ENCODE results near the gene FGF11. TPM values are rescaled to one million over a fixed set of nuclear protein-coding genes. Genes with fewer than 3 reads are reported as not detected.

FGF11 gene
- total RNA-seq, 4 donors from 2014 or later = 1.2 to 7.4 (median 4.1) TPM

- in situ Hi-C loops (cut with MboI; ENCODE audit: low sequenced_read_pairs in 4 of 4) (loop anchor here in 2 of 4 donors (5.0 to 25.0 kb wide), 2 partner anchors 32 to 117 kb away; partner anchors contain the start of genes SENP3 (in 1 of the 2), TNFSF13 (in 1 of the 2) and ZBTB4 (in 1 of the 2)), intact Hi-C loops (cut with DNase I; ENCODE audit: low total_unique reads) (loop anchor here (2.0 kb wide), 2 partner anchors 32 to 116 kb away; partner anchors contain the start of gene SENP3)
- peak; percentile 78 to 91 for DNase-seq
- peaks cover 22 to 42% of the 10 kb centered on the region in 2 donors for H3K4me1 ChIP-seq
- H3K9me3 ChIP-seq = no peaks in the 10 kb centered on the region
- TF ChIP-seq CTCF (IDR thresholded peaks at IDR 0.05 in 4 of 5, conservative IDR thresholded peaks at IDR 0.05 in 1 of 5) (peak in 3 of 5 experiments; percentile 18 to 34 (median 34)), POLR2A (IDR thresholded peaks at IDR 0.05) (peak; percentile 75 to 87)
- H3K27ac ChIP-seq = peak within 1 kb of the TSS; percentile 94 to 100 (median 98)
- ATAC-seq = peak; percentile 78 to 81
- peaks cover 0 to 20% of the 10 kb centered on the region in 2 donors for H3K36me3 ChIP-seq
- peak within 1 kb of the TSS; percentile 69 to 87 (median 77) for H3K4me3 ChIP-seq
- H3K27me3 ChIP-seq = no peaks in the 10 kb centered on the region
These were observed 5.6 kb downstream of the FGF11 start, which contains the start of gene CHRNB1 for GRCh38 chr17:7444682-7445618. Gene CHRNB1, plus strand, starts transcription at chr17:7445061. Its CDS starts 67 bp downstream, at chr17:7445128.

- Histone ChIP-seq H3K9me3 (no peaks in the 10 kb centered on the region), H3K27ac (peak overlapping the region; percentile 94 to 100 (median 98)), H3K4me3 (peak overlapping the region; percentile 69 to 87 (median 77)), H3K27me3 (no peaks in the 10 kb centered on the region), H3K4me1 (peaks cover 15 to 40% of the 10 kb centered on the region in 2 donors), H3K36me3 (peaks cover 0 to 26% of the 10 kb centered on the region in 2 donors)
- intact Hi-C loops (cut with DNase I; ENCODE audit: low total_unique reads) (loop anchor here (2.0 kb wide), 2 partner anchors 31 to 115 kb away; partner anchors contain the start of gene SENP3), in situ Hi-C loops (cut with MboI; ENCODE audit: low sequenced_read_pairs in 4 of 4) (loop anchor here in 1 of 4 donors (25.0 kb wide), 1 partner anchor 117 kb away; the partner anchor contains the start of genes SENP3 and TNFSF13)
- ATAC-seq (peak; percentile 23 to 34), DNase-seq (no peak)
- TF ChIP-seq CTCF (IDR thresholded peaks at IDR 0.05 in 4 of 5, conservative IDR thresholded peaks at IDR 0.05 in 1 of 5) (no peak), POLR2A (IDR thresholded peaks at IDR 0.05) (no peak)
These were observed 6.3 kb downstream of the FGF11 start for GRCh38 chr17:7445619-7445968.

GRCh38 chr17:7448461-7448860, 9.1 kb downstream of the FGF11 start:
- intact Hi-C loops (cut with DNase I; ENCODE audit: low total_unique reads) = no loop called here
- ATAC-seq = no peak
- Histone ChIP-seq H3K27me3 (no peaks in the 10 kb centered on the region), H3K36me3 (peaks cover 0 to 41% of the 10 kb centered on the region in 2 donors), H3K27ac (peak overlapping the region in 1 of 4 donors; percentile 14), H3K9me3 (no peaks in the 10 kb centered on the region), H3K4me1 (peaks cover 12 to 27% of the 10 kb centered on the region in 2 donors), H3K4me3 (no peak overlapping the region)
- DNase-seq = no peak
- TF ChIP-seq CTCF (IDR thresholded peaks at IDR 0.05 in 4 of 5, conservative IDR thresholded peaks at IDR 0.05 in 1 of 5) (no peak), POLR2A (IDR thresholded peaks at IDR 0.05) (no peak)
- in situ Hi-C loops (cut with MboI; ENCODE audit: low sequenced_read_pairs in 4 of 4) = loop anchor here in 1 of 4 donors (25.0 kb wide), 1 partner anchor 114 kb away; the partner anchor contains the start of genes SENP3 and TNFSF13

- TF ChIP-seq CTCF (IDR thresholded peaks at IDR 0.05 in 4 of 5, conservative IDR thresholded peaks at IDR 0.05 in 1 of 5) (no peak), POLR2A (IDR thresholded peaks at IDR 0.05) (no peak)
- Histone ChIP-seq H3K36me3 (peaks cover 0 to 44% of the 10 kb centered on the region in 2 donors), H3K27me3 (no peaks in the 10 kb centered on the region), H3K9me3 (no peaks in the 10 kb centered on the region), H3K27ac (peak overlapping the region in 3 of 4 donors; percentile 5 to 45 (median 40)), H3K4me1 (peaks cover 9% of the 10 kb centered on the region in 2 donors), H3K4me3 (no peak overlapping the region)
- in situ Hi-C loops (cut with MboI; ENCODE audit: low sequenced_read_pairs in 4 of 4) (no loop called here), intact Hi-C loops (cut with DNase I; ENCODE audit: low total_unique reads) (no loop called here)
- ATAC-seq = no peak
- no peak for DNase-seq
These were observed 20.7 kb downstream of the FGF11 start for GRCh38 chr17:7459961-7460545.

All from gastrocnemius medialis (tissue), 4 donors.